ENCODE measurements around the gene COL11A2.

DNA sequence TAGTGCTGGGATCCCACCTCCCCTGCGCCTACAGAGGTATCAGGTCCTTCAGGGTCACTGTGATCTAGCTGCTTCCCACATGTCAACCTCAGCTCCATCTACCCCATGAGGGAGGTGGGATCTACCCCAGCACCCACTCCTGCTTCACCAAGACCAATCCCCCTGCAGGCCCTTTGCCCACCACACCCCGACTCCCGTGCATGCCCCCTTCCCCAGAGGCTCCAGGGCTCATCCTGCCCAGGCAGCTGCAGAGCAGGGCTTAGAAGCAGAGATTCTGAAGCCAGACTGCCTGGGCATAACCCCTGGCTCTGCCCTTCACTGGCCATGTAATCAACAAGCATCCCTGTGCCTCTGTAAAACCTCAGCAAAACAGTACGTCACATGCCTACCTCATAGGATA, 17.5 kb downstream of the COL11A2 start:
- no peak for TF ChIP-seq SMAD4 (CRISPR knock-in tag; IDR thresholded peaks at IDR 0.05)
- TF ChIP-seq, protein P1, sequence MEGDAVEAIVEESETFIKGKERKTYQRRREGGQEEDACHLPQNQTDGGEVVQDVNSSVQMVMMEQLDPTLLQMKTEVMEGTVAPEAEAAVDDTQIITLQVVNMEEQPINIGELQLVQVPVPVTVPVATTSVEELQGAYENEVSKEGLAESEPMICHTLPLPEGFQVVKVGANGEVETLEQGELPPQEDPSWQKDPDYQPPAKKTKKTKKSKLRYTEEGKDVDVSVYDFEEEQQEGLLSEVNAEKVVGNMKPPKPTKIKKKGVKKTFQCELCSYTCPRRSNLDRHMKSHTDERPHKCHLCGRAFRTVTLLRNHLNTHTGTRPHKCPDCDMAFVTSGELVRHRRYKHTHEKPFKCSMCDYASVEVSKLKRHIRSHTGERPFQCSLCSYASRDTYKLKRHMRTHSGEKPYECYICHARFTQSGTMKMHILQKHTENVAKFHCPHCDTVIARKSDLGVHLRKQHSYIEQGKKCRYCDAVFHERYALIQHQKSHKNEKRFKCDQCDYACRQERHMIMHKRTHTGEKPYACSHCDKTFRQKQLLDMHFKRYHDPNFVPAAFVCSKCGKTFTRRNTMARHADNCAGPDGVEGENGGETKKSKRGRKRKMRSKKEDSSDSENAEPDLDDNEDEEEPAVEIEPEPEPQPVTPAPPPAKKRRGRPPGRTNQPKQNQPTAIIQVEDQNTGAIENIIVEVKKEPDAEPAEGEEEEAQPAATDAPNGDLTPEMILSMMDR (IDR thresholded peaks at IDR 0.05): no peak
- TF ChIP-seq, protein P2, sequence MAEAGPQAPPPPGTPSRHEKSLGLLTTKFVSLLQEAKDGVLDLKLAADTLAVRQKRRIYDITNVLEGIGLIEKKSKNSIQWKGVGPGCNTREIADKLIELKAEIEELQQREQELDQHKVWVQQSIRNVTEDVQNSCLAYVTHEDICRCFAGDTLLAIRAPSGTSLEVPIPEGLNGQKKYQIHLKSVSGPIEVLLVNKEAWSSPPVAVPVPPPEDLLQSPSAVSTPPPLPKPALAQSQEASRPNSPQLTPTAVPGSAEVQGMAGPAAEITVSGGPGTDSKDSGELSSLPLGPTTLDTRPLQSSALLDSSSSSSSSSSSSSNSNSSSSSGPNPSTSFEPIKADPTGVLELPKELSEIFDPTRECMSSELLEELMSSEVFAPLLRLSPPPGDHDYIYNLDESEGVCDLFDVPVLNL (CRISPR knock-in tag; IDR thresholded peaks at IDR 0.05; ENCODE audit: borderline replicate concordance, low read depth): no peak
- no peak for TF ChIP-seq ZNF423 (CRISPR knock-in tag; IDR thresholded peaks at IDR 0.05)
- TF ChIP-seq CREM (CRISPR knock-in tag; IDR thresholded peaks at IDR 0.05): no peak
- TF ChIP-seq PRRX2 (CRISPR knock-in tag; IDR thresholded peaks at IDR 0.05): no peak
- TF ChIP-seq, protein P3, sequence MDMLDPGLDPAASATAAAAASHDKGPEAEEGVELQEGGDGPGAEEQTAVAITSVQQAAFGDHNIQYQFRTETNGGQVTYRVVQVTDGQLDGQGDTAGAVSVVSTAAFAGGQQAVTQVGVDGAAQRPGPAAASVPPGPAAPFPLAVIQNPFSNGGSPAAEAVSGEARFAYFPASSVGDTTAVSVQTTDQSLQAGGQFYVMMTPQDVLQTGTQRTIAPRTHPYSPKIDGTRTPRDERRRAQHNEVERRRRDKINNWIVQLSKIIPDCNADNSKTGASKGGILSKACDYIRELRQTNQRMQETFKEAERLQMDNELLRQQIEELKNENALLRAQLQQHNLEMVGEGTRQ (CRISPR knock-in tag; IDR thresholded peaks at IDR 0.05): no peak
- TF ChIP-seq, protein P4, sequence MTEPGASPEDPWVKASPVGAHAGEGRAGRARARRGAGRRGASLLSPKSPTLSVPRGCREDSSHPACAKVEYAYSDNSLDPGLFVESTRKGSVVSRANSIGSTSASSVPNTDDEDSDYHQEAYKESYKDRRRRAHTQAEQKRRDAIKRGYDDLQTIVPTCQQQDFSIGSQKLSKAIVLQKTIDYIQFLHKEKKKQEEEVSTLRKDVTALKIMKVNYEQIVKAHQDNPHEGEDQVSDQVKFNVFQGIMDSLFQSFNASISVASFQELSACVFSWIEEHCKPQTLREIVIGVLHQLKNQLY (CRISPR knock-in tag; IDR thresholded peaks at IDR 0.05): no peak
- no peak for TF ChIP-seq ZNF317 (CRISPR knock-in tag; IDR thresholded peaks at IDR 0.05; ENCODE audit: borderline replicate concordance, low read depth)
- no peak for TF ChIP-seq CREB1 (CRISPR knock-in tag; IDR thresholded peaks at IDR 0.05)
- TF ChIP-seq, protein P5, sequence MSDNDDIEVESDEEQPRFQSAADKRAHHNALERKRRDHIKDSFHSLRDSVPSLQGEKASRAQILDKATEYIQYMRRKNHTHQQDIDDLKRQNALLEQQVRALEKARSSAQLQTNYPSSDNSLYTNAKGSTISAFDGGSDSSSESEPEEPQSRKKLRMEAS (CRISPR knock-in tag; IDR thresholded peaks at IDR 0.05): no peak
